Transverse colon (tissue), 4 donors: Measurements from ENCODE around the gene APEX2. TPM values are rescaled to one million over a fixed set of nuclear protein-coding genes. Genes with fewer than 3 reads are reported as not detected.

ENCODE experiments used
- DNase-seq: peaks from one replicate; pipeline ENCODE4 v3.0.0-alpha.2; 2019
- H3K27ac ChIP-seq, 4 donors: fragments of 200-600 bp; sonication (generic); 2 replicates each; pipeline ENCODE4 v1.5.1; 2016 to 2018; ENCODE audit warnings: inconsistent platforms in 4 of 4
- H3K27me3 ChIP-seq: fragments of 200-600 bp; sonication (generic); 2 replicates; pipeline ENCODE4 v1.5.1; 2017; ENCODE audit warnings: inconsistent platforms
- H3K36me3 ChIP-seq, 4 donors: fragments of 200-600 bp; sonication (generic); 2 replicates each; pipeline ENCODE4 v1.5.1; 2017 to 2019; ENCODE audit warnings: inconsistent platforms in 4 of 4
- H3K4me1 ChIP-seq, 4 donors: fragments of 200-600 bp; sonication (generic); 2 replicates each; pipeline ENCODE4 v1.5.1; 2017 to 2020; ENCODE audit warnings: inconsistent platforms in 4 of 4
- H3K4me3 ChIP-seq, 4 donors: fragments of 200-600 bp; sonication (generic); 1 replicate in 1 of 4; 2 replicates in 3 of 4; pipeline versions ENCODE4 v1.5.1 to v1.6.1; 2017 to 2019; ENCODE audit warnings: inconsistent platforms in 4 of 4
- H3K9me3 ChIP-seq, 2 donors: fragments of 200-600 bp; sonication (generic); 2 replicates each; pipeline ENCODE4 v1.5.1; 2017 to 2019; ENCODE audit warnings: inconsistent platforms in 2 of 2
- EP300 ChIP-seq: sonication (generic); formaldehyde crosslinking; IDR thresholded peaks from one replicate; pipeline ENCODE4 v1.6.1; 2017; ENCODE audit warnings: antibody characterized with exemption, low read depth
- POLR2A ChIP-seq: fragments of 450-650 bp; IDR thresholded peaks from one replicate; pipeline ENCODE4 v1.6.1; 2016; ENCODE audit warnings: antibody characterized with exemption, mild to moderate bottlenecking, moderate library complexity
- POLR2AphosphoS5 ChIP-seq, 3 donors: sonication (generic); formaldehyde crosslinking; IDR thresholded peaks; one replicate each; pipeline ENCODE4 v1.6.1; 2016; ENCODE audit warnings: antibody characterized with exemption in 3 of 3
- WGBS, 2 donors: methylation state at CpG; one replicate each; pipeline ENCODE4 v1.1.5; 2018; ENCODE audit warnings: low coverage in 1 of 2; 5-methylcytosine and 5-hydroxymethylcytosine counted together
- in situ Hi-C, 4 donors: fragments of 200-750 bp; cut with MboI; loops; one replicate each; pipeline versions ENCODE4 v1.15.0 to v1.15.1; 2017; ENCODE audit warnings: low sequenced_read_pairs in 3 of 4, low pct_ligation_motif_present in 1 of 4, low pct_unique_long_range_greater_than_20kb in 1 of 4
- intact Hi-C: fragments of 100-400 bp; cut with DNase I; formaldehyde crosslinking; loops from one replicate; pipeline ENCODE4 v1.15.1; 2023; ENCODE audit warnings: low total_unique reads
- total RNA-seq, 4 donors: library from RNA; depleted of rRNA; stranded (reverse); fragments of >200 nt; gene quantifications; one replicate each; pipeline ENCODE4 v1.1.0, GENCODE V29; 2016
- TF ChIP-seq, protein P1 (sequence below), 5 experiments: fragments of 200-600 bp in 3 of 5; fragments of 450-650 bp in 2 of 5; sonication (generic) in 3 of 5; IDR thresholded peaks; 1 replicate in 2 of 5; 2 replicates in 3 of 5; pipeline ENCODE4 v1.5.1; 2016 to 2017; ENCODE audit warnings: antibody characterized with exemption in 5 of 5, inconsistent platforms in 3 of 5, mild to moderate bottlenecking in 2 of 5, moderate library complexity in 1 of 5

Gene APEX2
- total RNA-seq, 4 donors from 2014 or later = 3.2 to 22.1 (median 14.3) TPM

DNA sequence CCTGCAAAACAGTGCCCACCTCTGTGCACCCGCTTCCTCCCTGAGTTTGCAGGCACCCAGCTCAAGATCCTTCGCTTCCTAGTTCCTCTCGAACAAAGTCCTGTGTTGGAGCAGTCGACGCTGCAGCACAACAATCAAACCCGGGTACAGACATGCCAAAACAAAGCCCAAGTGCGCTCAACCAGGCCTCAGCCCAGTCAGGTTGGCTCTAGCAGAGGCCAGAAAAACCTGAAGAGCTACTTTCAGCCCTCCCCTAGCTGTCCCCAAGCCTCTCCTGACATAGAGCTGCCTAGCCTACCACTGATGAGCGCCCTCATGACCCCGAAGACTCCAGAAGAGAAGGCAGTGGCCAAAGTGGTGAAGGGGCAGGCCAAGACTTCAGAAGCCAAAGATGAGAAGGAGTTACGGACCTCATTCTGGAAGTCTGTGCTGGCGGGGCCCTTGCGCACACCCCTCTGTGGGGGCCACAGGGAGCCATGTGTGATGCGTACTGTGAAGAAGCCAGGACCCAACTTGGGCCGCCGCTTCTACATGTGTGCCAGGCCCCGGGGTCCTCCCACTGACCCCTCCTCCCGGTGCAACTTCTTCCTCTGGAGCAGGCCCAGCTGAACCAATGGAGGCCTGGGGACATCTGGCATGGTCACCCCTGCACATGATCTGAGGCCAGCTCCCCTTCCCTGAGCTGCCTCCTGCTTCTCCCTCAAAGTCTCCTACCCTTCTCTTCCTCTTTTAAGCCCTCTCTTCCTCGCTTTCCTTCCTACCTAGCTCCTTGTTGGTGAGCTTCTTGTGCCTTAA lies 6.9 kb downstream of the APEX2 start:
- H3K27me3 ChIP-seq = no peaks in the 10 kb centered on the region
- no peaks in the 10 kb centered on the region for H3K36me3 ChIP-seq
- in situ Hi-C loops = no loop called here
- peak overlapping the region; percentile 61 to 83 (median 72) for H3K27ac ChIP-seq
- H3K4me1 ChIP-seq = peaks cover 0 to 22% (median 5%) of the 10 kb centered on the region in 4 donors
- H3K9me3 ChIP-seq = no peaks in the 10 kb centered on the region
- no peak for DNase-seq
- intact Hi-C loops = no loop called here
- H3K4me3 ChIP-seq = no peak overlapping the region
- 86% methylated on average over 18 of the region's 18 CpGs; no CpG with 5 or more reads in 1 of the 2 donors for WGBS, 2 donors
- TF ChIP-seq POLR2A = no peak
- TF ChIP-seq, protein P1, sequence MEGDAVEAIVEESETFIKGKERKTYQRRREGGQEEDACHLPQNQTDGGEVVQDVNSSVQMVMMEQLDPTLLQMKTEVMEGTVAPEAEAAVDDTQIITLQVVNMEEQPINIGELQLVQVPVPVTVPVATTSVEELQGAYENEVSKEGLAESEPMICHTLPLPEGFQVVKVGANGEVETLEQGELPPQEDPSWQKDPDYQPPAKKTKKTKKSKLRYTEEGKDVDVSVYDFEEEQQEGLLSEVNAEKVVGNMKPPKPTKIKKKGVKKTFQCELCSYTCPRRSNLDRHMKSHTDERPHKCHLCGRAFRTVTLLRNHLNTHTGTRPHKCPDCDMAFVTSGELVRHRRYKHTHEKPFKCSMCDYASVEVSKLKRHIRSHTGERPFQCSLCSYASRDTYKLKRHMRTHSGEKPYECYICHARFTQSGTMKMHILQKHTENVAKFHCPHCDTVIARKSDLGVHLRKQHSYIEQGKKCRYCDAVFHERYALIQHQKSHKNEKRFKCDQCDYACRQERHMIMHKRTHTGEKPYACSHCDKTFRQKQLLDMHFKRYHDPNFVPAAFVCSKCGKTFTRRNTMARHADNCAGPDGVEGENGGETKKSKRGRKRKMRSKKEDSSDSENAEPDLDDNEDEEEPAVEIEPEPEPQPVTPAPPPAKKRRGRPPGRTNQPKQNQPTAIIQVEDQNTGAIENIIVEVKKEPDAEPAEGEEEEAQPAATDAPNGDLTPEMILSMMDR (IDR thresholded peaks at IDR 0.05) = no peak
- TF ChIP-seq EP300 = no peak
- no peak for TF ChIP-seq POLR2AphosphoS5 (IDR thresholded peaks at IDR 0.05)

DNA sequence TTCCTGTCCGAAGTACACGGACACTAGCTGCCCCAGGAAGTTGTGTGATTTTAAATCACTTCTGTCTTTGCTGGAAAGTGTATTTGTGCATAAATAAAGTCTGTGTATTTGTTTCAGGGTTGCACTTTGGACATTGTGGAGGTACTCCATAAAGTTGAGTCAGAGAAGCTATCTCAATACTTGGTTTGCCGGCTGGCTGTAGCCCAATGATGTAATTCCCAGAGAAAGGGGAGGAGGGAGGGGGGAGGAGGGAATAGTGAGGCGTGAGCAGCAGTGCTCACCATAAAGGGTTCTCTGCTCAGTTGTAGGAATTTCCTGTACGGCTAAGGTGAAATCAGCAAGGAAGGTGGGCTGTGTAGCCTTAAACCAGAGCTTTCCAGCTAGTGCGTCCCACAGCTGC lies 7.5 kb downstream of the APEX2 start:
- in situ Hi-C loops (no loop called here), intact Hi-C loops (no loop called here)
- H3K4me1 ChIP-seq = peaks cover 0 to 22% (median 5%) of the 10 kb centered on the region in 4 donors
- peak overlapping the region; percentile 63 to 83 (median 75) for H3K27ac ChIP-seq
- no peak for TF ChIP-seq EP300
- TF ChIP-seq, protein P1 (IDR thresholded peaks at IDR 0.05) = no peak
- TF ChIP-seq POLR2AphosphoS5 (IDR thresholded peaks at IDR 0.05) = no peak
- TF ChIP-seq POLR2A = no peak
- no peaks in the 10 kb centered on the region for H3K36me3 ChIP-seq
- H3K9me3 ChIP-seq = no peaks in the 10 kb centered on the region
- 41% methylated on average over 6 of the region's 6 CpGs; no CpG with 5 or more reads in 1 of the 2 donors for WGBS, 2 donors
- peak; percentile 67 for DNase-seq
- H3K27me3 ChIP-seq = no peaks in the 10 kb centered on the region
- no peak overlapping the region for H3K4me3 ChIP-seq

DNA sequence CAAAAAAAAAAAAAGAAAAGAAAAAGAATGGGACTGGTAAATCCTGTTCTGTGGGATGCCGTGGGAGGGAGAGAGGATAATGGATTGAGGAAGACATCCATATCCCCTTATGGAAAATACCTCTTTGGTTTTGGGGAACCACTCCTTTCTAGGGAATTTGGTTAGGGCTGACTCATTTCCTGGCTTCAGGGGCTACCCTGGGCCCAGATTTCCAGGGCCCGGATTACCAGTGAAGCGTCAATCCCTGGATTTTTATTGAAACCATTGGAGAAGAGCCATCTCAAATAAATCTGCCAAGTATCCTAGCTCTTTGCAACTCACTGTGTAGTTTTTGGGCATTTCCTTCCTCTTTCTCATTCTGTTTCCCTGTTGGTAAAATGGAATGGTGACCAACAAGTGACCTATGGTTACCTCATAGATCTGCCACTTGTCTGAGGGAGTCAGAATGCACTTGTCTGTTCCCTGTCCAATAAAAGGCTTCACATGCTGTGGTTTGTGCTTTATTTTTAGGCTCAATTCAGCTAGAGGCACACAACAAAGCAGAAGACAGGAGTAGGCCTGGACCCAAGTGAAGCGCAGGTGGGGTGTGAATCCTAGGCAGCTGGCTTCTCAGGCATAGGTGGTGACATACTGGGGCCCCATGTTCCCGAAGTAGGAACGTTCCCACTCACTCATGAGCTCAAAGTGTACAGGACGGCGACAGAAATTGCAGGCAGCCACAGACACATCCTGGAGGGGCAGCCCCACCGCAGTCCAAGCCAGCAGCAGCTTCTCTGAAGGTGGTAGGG lies 8.6 kb downstream of the APEX2 start:
- Histone ChIP-seq H3K27me3 (no peaks in the 10 kb centered on the region), H3K4me1 (peaks cover 0 to 22% (median 5%) of the 10 kb centered on the region in 4 donors), H3K4me3 (no peak overlapping the region), H3K36me3 (no peaks in the 10 kb centered on the region), H3K9me3 (no peaks in the 10 kb centered on the region), H3K27ac (peak overlapping the region in 3 of 4 donors; percentile 15 to 83 (median 78))
- WGBS, 2 donors = 56% methylated on average over 9 of the region's 9 CpGs; no CpG with 5 or more reads in 1 of the 2 donors
- TF ChIP-seq, protein P1 (IDR thresholded peaks at IDR 0.05) = no peak
- TF ChIP-seq POLR2A = no peak
- no peak for TF ChIP-seq POLR2AphosphoS5 (IDR thresholded peaks at IDR 0.05)
- TF ChIP-seq EP300 = no peak
- in situ Hi-C loops = no loop called here
- DNase-seq = no peak
- intact Hi-C loops = no loop called here

DNA sequence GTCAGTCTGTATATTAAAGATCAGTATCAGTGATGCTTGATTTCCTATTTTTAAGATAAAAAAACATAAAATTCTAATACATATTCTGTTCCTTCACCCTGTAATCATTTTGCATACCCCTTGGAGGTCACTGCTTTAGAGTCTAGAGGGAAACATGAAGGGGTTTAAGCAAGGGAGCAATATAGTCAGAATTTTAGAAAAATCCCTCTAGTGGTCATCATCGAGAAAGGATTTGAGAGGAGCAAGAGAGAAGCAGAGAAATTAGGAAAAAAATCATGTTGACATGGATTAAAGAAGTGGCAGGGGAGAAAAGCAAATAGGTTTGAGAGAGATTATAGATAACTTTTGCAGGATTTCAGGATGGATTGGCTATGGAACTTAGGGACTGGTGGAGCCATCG lies 11.1 kb downstream of the APEX2 start:
- H3K9me3 ChIP-seq = no peaks in the 10 kb centered on the region
- H3K27me3 ChIP-seq = no peaks in the 10 kb centered on the region
- H3K4me1 ChIP-seq = peaks cover 0 to 21% (median 5%) of the 10 kb centered on the region in 4 donors
- DNase-seq = no peak
- TF ChIP-seq POLR2AphosphoS5 (IDR thresholded peaks at IDR 0.05) (no peak), POLR2A (no peak), EP300 (no peak)
- TF ChIP-seq, protein P1 (IDR thresholded peaks at IDR 0.05) = no peak
- no peaks in the 10 kb centered on the region for H3K36me3 ChIP-seq
- no peak overlapping the region for H3K27ac ChIP-seq
- in situ Hi-C loops = no loop called here
- H3K4me3 ChIP-seq = no peak overlapping the region
- intact Hi-C loops = no loop called here
- 54% methylated on average over 2 of the region's 2 CpGs; no CpG with 5 or more reads in 1 of the 2 donors for WGBS, 2 donors
